ENCODE data around the gene C1QTNF7.
A peak's percentile ranks its signal among the peaks of the same experiment; 100 is the strongest.

The C1QTNF7 gene

GRCh38 chr4:15427701-15428100 lies at the start of gene C1QTNF7:
C1QTNF7 (plus strand) TSS chr4:15428033; CDS start chr4:15435744, 7,711 bp downstream.
- no peak for DNase-seq

- no peak for DNase-seq
Measured at GRCh38 chr4:15378062-15378461, 49.8 kb upstream of the C1QTNF7 start.

- no peak for DNase-seq
Measured at GRCh38 chr4:15378493-15378892, 49.3 kb upstream of the C1QTNF7 start.

GRCh38 chr4:15381806-15382338 lies 46.0 kb upstream of the C1QTNF7 start:
- no peak for DNase-seq

GRCh38 chr4:15382669-15383273 lies 45.1 kb upstream of the C1QTNF7 start:
- no peak for DNase-seq

- DNase-seq, result no peak
Measured at GRCh38 chr4:15385515-15385914, 42.3 kb upstream of the C1QTNF7 start.

- DNase-seq, result no peak
Measured at GRCh38 chr4:15385928-15386327, 41.9 kb upstream of the C1QTNF7 start.

- DNase-seq, result no peak
Measured at GRCh38 chr4:15390494-15390893, 37.3 kb upstream of the C1QTNF7 start.

- no peak for DNase-seq
Measured at GRCh38 chr4:15392053-15392805, 35.6 kb upstream of the C1QTNF7 start.

- no peak for DNase-seq
Measured at GRCh38 chr4:15395311-15395710, 32.5 kb upstream of the C1QTNF7 start.

GRCh38 chr4:15396157-15396800 lies 31.6 kb upstream of the C1QTNF7 start:
- DNase-seq, result peak; percentile 19

- no peak for DNase-seq
Measured at GRCh38 chr4:15398001-15398400, 29.8 kb upstream of the C1QTNF7 start.

GRCh38 chr4:15398732-15399131 lies 29.1 kb upstream of the C1QTNF7 start:
- DNase-seq, result no peak

- DNase-seq, result no peak
Measured at GRCh38 chr4:15400226-15400625, 27.6 kb upstream of the C1QTNF7 start.

- no peak for DNase-seq
Measured at GRCh38 chr4:15400981-15401671, 26.7 kb upstream of the C1QTNF7 start.

- DNase-seq, result no peak
Measured at GRCh38 chr4:15402146-15402545, 25.7 kb upstream of the C1QTNF7 start.

- no peak for DNase-seq
Measured at GRCh38 chr4:15402974-15403373, 24.9 kb upstream of the C1QTNF7 start.

GRCh38 chr4:15405018-15405417 lies 22.8 kb upstream of the C1QTNF7 start:
- no peak for DNase-seq

- DNase-seq, result no peak
Measured at GRCh38 chr4:15410750-15411149, 17.1 kb upstream of the C1QTNF7 start.

GRCh38 chr4:15412461-15412860 lies 15.4 kb upstream of the C1QTNF7 start:
- no peak for DNase-seq

GRCh38 chr4:15413010-15413622 lies 14.7 kb upstream of the C1QTNF7 start:
- DNase-seq, result no peak

- no peak for DNase-seq
Measured at GRCh38 chr4:15413623-15414019, 14.2 kb upstream of the C1QTNF7 start.
